RPMI7951 (cell line): ENCODE measurements around the gene ASIC4. TPM values are rescaled to one million over a fixed set of nuclear protein-coding genes. Genes with fewer than 3 reads are reported as not detected.

ENCODE experiments used
- DNase-seq: peaks from one replicate; pipeline ENCODE4 v3.0.0-alpha.2; 2012; ENCODE audit warnings: low read depth
- total RNA-seq: library from RNA; depleted of rRNA; stranded (reverse); fragments of >200 nt; shearing (Covaris generic); gene quantifications from 2 replicates; pipeline ENCODE4 v1.2.3, GENCODE V29; 2014

The ASIC4 gene
- total RNA-seq, 1 experiment from 2014 or later: not detected

- DNase-seq: no peak
These were observed 554 bp downstream of the ASIC4 start for GRCh38 chr2:219514836-219515235.

GRCh38 chr2:219515874-219516629, 1.8 kb downstream of the ASIC4 start:
- no peak for DNase-seq

- no peak for DNase-seq
These were observed 2.6 kb downstream of the ASIC4 start for GRCh38 chr2:219516888-219517287.

- DNase-seq: no peak
These were observed 3.9 kb downstream of the ASIC4 start for GRCh38 chr2:219517954-219518778.

- no peak for DNase-seq
These were observed 5.2 kb downstream of the ASIC4 start for GRCh38 chr2:219519526-219519916.

GRCh38 chr2:219520079-219520478, 5.8 kb downstream of the ASIC4 start:
- DNase-seq: no peak

- peak; percentile 77 for DNase-seq
These were observed 7.0 kb downstream of the ASIC4 start for GRCh38 chr2:219521066-219521880.

- DNase-seq: peak; percentile 85
These were observed 8.1 kb downstream of the ASIC4 start for GRCh38 chr2:219522111-219523030.

GRCh38 chr2:219523031-219523671, 8.9 kb downstream of the ASIC4 start:
- no peak for DNase-seq

GRCh38 chr2:219524817-219525216, 10.5 kb downstream of the ASIC4 start:
- DNase-seq: no peak

GRCh38 chr2:219525533-219526232, 11.4 kb downstream of the ASIC4 start:
- DNase-seq: no peak

- DNase-seq: no peak
These were observed 12.2 kb downstream of the ASIC4 start for GRCh38 chr2:219526320-219527075.

- DNase-seq: no peak
These were observed 12.8 kb downstream of the ASIC4 start for GRCh38 chr2:219527076-219527394.

GRCh38 chr2:219527472-219527871, 13.2 kb downstream of the ASIC4 start:
- no peak for DNase-seq

- peak; percentile 78 for DNase-seq
These were observed 16.0 kb downstream of the ASIC4 start for GRCh38 chr2:219530048-219530963.

- DNase-seq: no peak
These were observed 17.5 kb downstream of the ASIC4 start for GRCh38 chr2:219531639-219532377.

- DNase-seq: no peak
These were observed 18.0 kb downstream of the ASIC4 start for GRCh38 chr2:219532378-219532649.
